ENCODE results near the gene LAMC3. TPM values are rescaled to one million over a fixed set of nuclear protein-coding genes. Genes with fewer than 3 reads are reported as not detected.

The LAMC3 gene
- polyA plus RNA-seq, 4 donors, result 20.1 to 31.2 (median 25.5) TPM

DNA sequence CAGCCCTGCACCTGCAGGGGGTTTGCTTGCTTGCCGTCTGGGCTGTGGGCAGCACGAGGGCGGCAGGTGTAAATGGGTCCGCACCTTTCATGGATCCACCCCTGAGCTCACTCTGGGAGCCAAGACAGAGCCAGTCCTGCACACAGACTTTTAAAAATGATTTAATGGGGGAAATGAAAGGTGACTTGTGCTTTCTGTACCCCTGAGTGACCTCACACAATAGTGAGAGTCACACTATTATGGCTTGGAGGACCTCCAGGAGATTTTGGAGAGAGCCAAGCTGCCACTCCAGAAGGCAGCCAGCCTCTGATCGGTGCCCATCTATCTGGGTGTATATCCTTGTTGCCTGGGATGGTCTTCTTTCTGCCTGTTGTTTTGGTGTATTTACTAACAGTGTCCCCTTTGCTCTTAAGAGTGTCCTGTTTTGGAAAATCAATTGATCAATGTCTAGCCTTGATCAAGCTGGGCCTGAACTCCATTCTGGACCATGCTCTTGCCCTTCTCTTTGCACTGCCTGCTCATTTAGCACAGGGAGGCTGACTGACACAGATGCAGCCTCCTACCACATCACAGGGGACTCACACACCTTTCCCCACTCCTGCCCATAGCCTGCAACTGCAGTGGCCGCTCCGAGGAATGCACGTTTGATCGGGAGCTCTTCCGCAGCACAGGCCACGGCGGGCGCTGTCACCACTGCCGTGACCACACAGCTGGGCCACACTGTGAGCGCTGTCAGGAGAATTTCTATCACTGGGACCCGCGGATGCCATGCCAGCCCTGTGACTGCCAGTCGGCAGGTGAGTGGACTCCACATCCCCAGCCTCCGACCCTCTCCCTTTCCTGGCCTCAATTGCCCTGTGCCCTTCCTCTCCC, 29.5 kb downstream of the LAMC3 start:
- DNase-seq (ENCODE audit: low read depth in 4 of 4, low spot score in 3 of 4), result no peak

DNA sequence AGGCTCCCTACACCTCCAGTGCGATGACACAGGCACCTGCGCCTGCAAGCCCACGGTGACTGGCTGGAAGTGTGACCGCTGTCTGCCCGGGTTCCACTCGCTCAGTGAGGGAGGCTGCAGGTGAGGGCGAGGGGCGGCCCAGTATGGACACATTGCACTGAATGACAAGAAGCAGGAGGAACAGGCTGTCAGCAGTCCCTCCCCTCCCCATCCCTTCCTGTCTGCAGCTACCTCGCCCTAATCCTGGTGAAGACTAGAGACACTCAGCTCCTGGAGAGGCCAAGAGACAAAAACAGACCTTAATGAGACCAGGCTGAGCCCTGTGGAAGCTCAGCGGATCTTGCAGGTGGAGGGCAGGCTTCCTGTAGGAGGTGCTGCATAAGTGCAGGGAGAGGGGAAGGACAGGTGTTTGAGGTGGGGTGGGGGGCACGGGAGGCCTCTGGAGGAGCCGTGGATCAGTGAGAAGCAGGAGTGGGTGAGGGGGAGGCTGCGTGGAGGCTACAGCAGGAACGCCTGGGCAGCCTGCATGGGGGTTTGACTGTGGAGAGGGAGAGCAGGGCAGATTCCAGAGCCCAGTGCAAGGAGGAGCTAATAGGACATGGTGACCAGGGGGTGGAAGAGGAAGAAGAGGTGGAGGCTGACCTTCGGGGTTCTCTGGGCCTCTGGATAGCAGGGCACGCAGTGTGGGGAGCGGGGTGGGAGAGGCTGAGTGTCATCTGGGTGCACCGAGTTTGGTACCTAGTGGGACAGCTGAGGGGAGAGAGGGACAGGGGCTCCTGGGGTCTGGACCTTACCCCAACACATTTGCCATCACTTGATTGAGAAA, 30.4 kb downstream of the LAMC3 start:
- DNase-seq (ENCODE audit: low read depth in 4 of 4, low spot score in 3 of 4), result no peak

DNA sequence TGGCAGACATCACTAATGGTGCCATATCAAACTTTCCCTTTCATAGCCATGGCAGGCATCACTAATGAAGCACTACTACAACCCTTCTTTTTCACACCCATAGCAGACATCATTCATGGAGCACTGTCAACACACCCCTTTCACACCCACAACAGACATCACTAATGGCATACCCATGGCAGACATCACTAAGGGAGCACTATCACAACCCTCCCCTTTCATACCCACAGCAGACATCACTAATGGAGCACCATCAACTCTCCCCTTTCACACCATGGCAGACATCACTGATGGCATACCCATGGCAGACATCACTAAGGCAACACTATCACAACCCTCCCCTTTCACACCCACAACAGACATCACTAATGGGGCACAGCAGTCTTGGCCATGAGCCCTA, 33.7 kb downstream of the LAMC3 start:
- DNase-seq (ENCODE audit: low read depth in 4 of 4, low spot score in 3 of 4), result no peak

DNA sequence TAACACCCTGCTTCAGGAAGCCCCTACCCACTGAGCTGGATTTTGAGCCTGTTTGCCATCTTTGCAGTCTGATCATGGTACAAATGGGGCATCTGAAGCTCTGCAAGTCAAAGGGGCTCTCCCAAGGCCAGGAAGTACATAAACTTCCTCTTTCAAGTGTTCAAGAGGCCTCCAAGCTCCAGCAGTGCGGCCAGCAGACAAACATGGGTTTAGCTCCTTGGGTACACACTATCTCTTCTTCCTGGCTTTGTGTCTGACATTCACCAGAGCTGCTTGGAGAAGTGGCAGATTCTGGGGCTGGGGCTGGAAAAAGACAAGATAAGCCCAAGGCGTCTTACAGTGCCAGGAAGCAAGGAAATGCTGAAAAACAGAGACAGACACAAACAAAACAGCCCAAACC, 34.1 kb downstream of the LAMC3 start:
- no peak for DNase-seq (ENCODE audit: low read depth in 4 of 4, low spot score in 3 of 4)

DNA sequence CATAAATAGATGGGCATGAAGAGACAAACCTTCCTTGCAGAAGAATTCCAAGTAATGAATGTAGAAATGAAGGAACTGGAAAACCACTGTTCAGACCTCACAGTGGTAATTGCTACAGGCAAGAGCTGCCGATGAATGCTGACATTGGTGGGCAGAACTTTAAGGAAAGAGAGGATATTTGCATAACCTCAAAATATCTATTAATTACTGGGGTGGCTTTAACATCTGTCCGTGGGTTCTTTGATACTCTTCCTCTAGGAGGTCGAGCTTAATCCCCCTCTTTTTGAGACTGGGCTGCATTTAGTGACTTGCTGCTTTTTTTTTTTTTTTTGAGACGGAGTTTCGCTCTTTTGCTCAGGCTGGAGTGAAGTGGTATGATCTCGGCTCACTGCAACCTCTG, 34.7 kb downstream of the LAMC3 start:
- no peak for DNase-seq (ENCODE audit: low read depth in 4 of 4, low spot score in 3 of 4)

DNA sequence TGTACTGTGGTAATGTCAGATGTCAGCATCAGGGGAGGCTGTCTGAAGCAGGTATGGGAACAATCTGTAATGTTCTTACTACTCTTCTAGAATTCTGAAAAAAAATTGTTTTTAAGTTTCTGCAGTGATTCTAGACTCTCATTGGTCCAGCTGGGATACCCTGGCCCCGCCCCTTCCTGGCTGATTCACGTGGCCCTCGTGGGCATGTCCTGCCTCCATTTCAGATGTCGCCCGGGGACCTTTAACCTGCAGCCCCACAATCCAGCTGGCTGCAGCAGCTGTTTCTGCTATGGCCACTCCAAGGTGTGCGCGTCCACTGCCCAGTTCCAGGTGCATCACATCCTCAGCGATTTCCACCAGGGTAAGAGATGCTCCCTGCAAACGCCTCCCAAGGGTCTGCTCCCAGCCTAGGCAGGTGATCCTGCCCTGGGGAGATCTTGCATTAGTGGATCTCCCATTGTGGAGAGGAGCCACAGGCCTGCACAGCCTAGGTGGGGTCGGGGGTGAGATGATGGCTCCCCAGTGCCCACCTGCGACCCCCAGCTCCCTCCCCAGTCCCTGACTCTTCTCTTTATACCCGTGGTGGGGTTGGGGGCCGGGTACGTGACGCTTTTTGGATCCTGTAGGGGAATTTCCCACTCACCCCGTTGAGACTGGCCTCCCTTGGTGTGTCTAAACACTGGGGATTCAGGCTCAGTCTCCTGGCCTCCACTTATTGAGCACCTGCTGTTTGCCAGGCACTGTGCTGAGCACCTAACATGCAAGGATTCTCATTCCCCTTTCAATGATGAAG, 36.5 kb downstream of the LAMC3 start:
- no peak for DNase-seq (ENCODE audit: low read depth in 4 of 4, low spot score in 3 of 4)

DNA sequence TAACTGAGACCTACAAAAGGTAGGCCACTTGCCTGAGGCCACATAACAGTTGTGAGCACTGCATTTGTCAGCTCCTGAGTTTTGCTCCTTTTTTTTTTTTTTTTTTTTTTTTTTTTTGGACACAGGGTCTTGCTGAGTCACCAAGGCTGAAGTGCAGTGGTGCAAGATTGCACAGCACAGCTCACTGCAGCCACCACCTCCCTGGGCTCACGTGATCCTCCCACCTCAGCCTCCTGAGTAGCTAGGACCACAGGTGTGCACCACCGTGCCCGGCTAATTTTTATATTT, 37.1 kb downstream of the LAMC3 start:
- DNase-seq (ENCODE audit: low read depth in 4 of 4, low spot score in 3 of 4), result no peak

DNA sequence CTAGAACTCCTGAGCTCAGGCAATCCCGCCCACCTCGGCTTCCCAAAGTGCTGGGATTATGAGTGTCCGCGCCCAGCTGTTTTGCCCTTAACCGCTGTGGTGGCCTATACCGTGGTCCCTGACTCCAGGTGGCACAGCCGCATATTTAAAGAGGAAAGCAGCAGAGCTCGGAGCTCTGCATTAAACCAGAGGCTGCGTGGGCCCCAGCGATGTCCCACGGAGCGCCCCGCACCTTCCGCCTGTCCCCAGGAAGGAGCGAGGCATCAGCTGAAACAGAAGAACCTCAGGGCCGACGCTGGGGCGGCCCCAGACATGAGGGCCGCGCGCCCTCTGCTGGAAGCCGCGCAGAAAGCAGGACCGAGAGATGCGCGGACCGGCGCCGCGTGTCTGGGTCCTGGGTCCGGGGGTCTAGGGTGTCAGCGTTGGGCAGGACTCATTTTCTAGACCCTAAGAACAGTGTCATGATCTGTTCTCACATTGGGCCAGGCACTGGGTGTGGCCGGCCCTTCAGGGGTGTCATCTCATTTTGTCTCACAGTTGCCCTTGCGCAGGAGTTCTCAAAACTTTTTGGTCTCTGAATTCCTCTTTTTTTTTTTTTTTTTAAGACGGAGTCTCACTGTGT, 37.7 kb downstream of the LAMC3 start:
- DNase-seq (ENCODE audit: low read depth in 4 of 4, low spot score in 3 of 4), result peak in 3 of 4 donors; percentile 52 to 65 (median 60)

DNA sequence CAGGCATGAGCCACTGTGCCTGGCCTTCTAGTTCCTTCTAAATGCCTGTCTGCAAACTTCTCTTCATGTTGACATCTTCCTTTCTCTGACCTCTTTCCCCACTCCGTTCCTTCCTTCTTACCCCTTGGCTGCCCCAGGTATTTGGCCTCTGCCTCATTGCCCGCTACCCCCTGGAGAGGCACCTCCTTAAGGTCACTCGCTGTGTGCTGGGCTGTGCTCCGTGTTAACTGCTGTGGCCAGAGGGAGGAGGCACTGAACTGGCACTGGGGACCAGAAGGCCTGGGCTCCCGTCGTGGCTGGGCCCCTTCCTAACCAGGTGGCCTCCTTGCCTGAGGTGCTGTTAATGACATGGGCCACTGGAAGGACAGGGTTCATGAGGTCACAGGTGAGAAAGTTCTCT, 39.4 kb downstream of the LAMC3 start:
- no peak for DNase-seq (ENCODE audit: low read depth in 4 of 4, low spot score in 3 of 4)

DNA sequence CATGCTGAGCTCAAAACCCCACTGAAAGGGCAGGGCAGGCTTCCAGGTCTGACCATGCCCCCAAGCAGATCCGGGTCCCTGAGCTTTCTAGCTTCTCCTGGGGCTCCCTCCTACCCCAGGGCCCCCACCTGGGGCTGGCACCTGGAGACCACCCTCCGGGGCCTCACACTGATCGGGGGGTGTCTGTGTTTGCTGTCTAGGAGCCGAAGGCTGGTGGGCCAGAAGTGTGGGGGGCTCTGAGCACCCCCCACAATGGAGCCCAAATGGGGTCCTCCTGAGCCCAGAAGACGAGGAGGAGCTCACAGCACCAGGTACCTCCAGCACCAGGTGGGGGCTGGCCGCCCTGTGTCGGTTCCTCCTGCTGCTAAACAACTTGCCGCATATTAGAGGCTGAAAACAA, 39.8 kb downstream of the LAMC3 start:
- no peak for DNase-seq (ENCODE audit: low read depth in 4 of 4, low spot score in 3 of 4)

DNA sequence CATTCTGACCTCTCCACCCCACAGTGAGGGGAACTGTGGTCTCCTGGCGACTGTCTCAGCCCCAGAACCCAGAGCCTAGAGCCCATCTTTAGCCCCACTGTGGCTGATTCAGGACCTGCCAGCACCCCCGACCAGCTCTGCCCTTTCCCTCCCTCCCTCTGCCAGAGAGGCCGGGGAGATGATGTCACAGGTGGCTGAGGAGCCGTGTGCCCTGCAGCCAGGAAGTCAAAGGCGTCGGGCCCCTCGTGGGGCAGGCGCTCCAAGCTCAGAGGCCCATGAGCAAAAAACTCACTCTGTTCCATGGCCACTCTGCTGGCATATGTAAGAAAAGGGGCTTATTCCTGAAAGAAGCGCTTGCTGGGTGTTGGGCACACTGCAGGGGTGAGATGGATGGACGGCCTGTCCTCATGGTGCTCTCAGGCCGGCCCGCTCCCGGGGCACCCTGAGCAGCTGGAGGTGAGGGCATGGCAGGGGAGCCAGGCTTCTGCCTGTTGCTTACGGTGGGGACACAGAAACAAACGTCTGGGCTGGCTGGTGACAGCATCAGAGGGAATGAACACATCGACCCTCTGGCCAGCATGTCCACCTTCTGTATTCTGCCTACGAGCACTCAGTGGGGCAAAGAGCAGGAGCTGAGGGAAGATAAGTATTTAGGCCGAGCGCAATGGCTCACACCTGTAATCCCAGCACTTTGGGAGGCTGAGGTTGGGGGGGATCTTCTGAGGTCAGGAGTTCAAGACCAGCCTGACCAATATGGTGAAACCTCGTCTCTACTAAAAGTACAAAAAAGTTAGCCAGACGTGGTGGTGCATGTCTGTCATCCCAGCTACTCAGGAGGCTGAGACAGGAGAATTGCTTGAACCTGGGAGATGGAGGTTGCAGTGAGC, 41.1 kb downstream of the LAMC3 start:
- DNase-seq (ENCODE audit: low read depth in 4 of 4, low spot score in 3 of 4), result no peak

DNA sequence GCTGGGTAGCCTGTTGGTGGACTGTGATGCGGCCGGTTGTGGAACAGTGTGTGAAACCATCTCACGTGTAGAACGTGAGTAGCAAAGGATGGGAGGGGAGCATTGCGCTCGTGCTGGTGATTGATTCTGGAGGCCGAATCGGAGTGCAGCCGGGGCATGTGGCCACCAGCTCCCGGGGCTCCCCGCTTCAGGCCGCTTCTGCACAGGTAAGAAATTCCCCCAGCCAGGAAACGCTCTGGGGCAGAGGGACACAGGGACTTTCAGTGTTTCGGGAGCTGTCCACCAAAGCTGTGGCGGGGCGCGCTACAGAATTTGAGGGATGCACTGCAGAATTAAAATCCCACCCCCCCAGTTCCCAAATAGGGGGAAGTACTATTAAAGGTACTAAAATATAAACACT, 41.9 kb downstream of the LAMC3 start:
- DNase-seq (ENCODE audit: low read depth in 4 of 4, low spot score in 3 of 4), result no peak

DNA sequence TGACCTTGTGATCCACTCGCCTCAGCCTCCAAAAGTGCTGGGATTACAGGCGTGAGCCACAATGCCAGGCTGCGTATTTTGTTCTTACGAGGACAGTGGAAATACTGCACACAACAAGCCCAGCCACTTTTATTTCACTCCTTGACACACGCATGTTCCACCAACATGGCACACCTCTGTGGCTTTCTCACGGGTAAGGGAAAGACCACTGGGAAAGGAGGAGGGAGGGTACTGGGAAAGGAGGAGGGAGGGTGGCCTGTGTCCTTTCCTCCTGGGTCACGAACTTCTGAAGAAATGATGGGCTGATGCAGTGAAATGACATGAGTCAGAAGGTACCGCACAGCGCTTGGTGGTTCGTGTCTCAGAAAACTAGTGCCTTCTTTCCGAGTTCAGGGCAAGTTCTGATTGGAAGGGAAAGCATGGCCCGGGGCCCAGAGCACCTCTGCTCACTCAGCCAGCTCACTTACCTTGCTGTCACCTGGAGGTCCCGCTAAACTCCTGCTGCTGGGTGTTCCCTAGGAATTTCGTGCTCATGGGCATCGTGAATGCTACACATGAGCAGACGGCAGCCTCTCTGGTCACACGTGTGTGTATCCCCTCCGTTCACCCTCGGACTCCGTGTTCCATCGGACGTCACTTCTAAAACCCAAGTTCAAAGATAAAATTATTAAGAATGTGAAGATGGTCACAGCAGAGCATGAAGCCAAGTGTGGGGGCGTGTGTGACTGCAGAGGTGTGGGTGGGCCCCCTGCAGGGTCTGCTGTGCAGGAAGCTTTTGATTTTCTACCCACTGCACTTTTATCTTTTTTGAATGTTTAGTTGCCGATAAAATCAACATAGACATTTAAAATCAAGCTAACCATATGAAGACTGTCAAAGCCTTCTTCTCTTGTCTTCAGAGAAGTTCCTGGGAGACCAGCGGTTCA, 42.9 kb downstream of the LAMC3 start:
- no peak for DNase-seq (ENCODE audit: low read depth in 4 of 4, low spot score in 3 of 4)

DNA sequence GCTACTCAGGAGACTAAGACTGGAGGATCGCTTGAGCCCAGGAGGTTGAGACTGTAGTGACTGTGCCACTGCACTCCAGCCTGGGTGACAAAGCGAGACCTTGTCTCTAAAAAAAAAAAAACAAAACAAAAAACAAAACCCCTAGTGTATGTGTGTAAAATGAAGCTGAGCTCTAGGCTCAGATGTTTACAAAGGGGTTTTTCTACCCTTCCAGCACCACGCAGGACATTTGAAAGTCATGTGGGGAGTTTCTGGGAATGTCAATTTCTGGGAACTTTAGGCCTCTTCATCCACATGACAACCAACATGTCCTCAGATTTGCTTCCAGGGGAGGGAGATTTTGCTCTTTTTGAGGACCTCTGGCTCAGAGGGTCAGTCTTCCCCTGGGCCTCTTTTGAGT, 44.9 kb downstream of the LAMC3 start:
- DNase-seq (ENCODE audit: low read depth in 4 of 4, low spot score in 3 of 4), result no peak

DNA sequence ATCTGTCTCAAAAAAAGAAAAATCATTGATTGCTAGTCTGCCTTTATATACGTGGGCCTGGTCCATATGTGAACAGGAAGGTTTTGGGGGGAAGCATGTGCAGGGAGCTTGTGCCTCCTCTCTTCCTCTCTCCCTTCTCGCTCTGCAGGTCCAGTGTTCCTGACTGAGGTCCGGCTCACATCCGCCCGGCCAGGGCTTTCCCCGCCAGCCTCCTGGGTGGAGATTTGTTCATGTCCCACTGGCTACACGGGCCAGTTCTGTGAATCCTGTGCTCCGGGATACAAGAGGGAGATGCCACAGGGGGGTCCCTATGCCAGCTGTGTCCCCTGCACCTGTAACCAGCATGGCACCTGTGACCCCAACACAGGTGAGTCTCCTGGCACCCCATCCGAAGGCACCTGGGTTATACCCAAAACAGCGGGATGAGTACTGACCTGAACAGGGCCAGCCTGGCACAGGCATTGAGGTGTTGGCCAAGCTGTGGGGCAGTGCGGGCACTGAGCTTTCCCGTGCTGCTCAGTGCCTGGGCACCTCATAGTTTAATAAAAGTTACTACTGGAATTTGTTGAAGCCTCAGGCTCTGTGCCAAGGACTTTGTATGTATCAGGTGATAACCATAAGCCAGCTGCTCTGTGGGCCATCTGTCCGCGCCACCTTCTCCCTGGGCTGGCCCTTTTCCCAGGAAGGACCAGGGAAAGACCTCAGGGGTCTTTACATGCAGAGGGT, 48.0 kb downstream of the LAMC3 start:
- DNase-seq (ENCODE audit: low read depth in 4 of 4, low spot score in 3 of 4), result no peak

DNA sequence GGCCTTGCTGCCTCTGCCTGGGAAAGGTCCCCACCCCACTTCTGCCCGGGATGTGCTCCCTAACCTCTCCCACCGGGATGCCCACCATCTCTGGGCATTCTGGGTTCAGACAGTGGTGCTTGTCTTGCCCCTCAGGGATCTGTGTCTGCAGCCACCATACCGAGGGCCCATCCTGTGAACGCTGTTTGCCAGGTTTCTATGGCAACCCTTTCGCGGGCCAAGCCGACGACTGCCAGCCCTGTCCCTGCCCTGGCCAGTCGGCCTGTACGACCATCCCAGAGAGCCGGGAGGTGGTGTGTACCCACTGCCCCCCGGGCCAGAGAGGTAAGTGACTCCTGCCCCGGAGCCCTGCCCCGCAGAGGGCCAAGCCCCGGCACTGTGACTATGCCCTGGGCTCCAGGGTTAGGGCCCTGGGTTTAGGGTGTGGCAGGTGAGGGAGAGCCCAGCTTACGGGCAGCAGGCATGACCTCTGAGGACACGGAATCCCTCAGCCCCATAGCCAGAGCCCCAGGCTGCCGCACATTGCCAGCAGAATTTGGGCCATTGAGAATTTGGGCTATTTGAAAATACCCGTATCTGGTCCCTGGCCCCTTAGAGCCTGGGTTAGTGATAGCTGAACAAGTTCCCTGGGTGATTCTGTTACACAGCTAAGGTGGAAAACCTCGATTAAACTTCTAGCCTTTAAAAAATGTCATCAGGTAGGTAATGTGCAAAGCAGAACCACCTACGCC, 52.1 kb downstream of the LAMC3 start:
- no peak for DNase-seq (ENCODE audit: low read depth in 4 of 4, low spot score in 3 of 4)

DNA sequence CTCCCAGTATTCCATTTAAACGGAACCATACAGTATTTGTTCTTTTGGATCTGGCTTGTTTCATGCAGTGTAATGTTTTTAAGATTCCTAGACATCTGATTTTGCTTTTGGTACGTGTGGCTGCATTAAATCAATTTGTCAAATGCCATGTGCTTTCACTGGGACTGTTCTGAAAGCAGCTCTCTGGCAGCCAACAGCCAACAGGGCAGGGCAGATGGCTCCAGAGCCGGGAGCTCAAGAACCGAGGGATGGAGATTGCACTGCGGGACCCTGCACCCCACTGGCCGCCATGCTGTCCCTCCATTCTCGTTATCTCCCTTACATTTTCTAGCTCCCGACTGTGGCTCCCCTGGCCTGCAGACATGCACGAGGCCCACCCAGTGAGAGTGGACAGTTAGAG, 54.0 kb downstream of the LAMC3 start:
- no peak for DNase-seq (ENCODE audit: low read depth in 4 of 4, low spot score in 3 of 4)
